Measurements from ENCODE around the gene ISLR.
A peak's percentile ranks its signal among the peaks of the same experiment; 100 is the strongest.

The ISLR gene, protein sequence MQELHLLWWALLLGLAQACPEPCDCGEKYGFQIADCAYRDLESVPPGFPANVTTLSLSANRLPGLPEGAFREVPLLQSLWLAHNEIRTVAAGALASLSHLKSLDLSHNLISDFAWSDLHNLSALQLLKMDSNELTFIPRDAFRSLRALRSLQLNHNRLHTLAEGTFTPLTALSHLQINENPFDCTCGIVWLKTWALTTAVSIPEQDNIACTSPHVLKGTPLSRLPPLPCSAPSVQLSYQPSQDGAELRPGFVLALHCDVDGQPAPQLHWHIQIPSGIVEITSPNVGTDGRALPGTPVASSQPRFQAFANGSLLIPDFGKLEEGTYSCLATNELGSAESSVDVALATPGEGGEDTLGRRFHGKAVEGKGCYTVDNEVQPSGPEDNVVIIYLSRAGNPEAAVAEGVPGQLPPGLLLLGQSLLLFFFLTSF

DNA sequence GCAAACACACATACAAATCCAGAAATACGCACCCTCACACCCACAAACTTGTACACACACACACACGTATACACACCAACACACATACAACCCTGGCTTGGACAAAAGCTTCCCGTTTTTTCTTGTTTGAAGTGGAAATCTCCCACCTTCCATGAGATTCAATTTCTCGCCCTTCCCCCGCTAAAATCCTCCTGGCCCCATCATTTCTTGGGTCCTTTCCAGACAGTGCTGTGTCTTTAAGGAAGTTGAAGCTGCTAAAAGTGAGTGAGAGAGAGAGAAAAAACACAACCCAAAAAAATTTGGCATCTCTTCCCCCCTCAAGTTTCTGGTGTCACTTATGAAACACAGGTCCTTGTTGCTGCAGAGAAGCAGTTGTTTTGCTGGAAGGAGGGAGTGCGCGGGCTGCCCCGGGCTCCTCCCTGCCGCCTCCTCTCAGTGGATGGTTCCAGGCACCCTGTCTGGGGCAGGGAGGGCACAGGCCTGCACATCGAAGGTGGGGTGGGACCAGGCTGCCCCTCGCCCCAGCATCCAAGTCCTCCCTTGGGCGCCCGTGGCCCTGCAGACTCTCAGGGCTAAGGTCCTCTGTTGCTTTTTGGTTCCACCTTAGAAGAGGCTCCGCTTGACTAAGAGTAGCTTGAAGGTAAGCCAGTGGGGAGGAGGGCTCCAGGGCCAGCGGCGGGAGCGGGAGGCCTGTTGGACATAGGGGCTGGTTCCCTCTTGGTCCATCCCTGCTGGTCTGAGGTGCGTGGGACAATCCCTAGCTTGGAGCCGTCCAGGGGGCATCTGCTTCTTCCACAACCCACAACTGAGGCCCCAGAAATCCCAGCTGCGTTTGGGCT is at the start of gene ISLR:
TSS of gene ISLR (plus strand) at position 331 of the 839 bp plus-strand sequence. CDS start 1,149 bp downstream, outside the sequence.
- TF ChIP-seq POLR2A (IDR thresholded peaks at IDR 0.05; ENCODE audit: low read length) (no peak), GATA1 (IDR thresholded peaks at IDR 0.05; ENCODE audit: low read depth, low read length) (no peak)
- no peak for DNase-seq

DNA sequence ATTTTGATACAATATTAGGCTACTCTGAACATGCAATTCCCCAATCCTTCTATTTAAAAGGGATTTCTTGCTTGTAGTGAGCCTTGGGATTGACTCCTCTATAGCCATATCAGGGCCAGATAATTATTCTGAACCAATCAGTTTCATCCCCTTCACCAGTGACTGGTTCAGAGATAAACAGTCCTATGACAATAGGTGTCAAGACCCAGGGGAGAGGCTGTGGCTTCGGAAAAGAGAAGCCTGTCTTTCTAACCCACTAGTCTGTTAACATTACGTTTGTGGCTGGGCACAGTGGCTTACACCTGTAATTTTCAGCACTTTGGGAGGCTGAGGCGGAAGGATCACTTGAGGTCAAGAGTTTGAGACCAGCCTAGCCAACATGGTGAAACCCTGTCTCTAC is 49.3 kb upstream of the ISLR start:
- DNase-seq = no peak
- TF ChIP-seq GATA1 (IDR thresholded peaks at IDR 0.05; ENCODE audit: low read depth, low read length) (no peak), POLR2A (IDR thresholded peaks at IDR 0.05; ENCODE audit: low read length) (no peak)

DNA sequence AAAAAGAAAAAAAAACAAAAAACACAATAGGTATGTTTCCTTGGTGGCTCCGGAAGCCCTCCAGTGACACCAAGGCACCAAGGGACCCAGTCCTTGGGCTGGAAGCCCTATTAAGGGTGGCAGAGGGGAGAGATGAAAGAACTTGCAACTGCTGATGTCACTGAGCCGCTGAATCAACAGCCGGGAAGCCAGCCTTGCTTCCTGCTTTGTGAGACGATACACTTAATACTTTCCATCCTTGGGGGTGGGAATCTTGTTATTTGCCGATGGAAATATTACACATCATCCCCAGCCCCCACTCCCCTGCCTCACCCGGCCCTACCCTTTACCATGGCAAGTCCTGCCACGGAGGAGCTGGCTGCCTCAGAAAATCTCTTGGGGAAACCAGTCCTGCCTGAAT is 48.8 kb upstream of the ISLR start:
- no peak for DNase-seq
- TF ChIP-seq GATA1 (IDR thresholded peaks at IDR 0.05; ENCODE audit: low read depth, low read length) (no peak), POLR2A (IDR thresholded peaks at IDR 0.05; ENCODE audit: low read length) (no peak)

DNA sequence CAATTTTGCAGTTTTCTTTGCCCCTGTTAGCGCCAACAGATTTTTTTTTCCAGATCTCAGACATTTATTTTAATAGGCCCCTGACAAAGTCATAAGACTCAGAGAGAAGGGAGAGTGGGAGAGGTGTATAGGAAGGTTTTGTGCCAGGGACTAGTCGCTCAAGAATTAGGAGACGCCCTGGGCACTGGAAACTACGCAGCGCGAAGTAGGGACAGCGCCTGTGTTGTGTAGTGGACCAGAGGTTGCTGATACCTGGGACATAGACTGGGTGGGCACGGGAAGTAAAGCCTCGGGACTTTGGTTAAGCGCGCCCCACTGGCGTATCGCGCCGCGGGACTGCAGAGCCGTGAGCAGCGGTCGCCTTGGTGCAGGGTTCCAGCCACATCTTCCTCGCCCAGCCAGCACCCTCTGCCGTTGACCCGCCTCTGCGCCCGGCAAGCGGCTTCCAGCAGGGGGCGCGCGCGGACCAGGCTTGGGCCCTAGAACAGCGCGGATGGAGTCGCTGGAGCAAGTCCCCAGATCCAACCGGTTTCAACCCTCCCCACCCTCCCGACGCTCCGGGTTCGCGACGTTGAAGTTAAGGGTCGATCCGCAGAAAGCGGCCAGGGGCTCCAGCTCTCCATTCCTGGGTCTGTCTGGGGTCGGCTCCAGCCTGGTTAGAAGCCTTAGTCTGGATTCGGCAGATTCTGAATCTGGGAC is 46.1 kb upstream of the ISLR start:
- no peak for TF ChIP-seq POLR2A (IDR thresholded peaks at IDR 0.05; ENCODE audit: low read length)
- no peak for TF ChIP-seq GATA1 (IDR thresholded peaks at IDR 0.05; ENCODE audit: low read depth, low read length)
- DNase-seq = peak; percentile 80 to 87

DNA sequence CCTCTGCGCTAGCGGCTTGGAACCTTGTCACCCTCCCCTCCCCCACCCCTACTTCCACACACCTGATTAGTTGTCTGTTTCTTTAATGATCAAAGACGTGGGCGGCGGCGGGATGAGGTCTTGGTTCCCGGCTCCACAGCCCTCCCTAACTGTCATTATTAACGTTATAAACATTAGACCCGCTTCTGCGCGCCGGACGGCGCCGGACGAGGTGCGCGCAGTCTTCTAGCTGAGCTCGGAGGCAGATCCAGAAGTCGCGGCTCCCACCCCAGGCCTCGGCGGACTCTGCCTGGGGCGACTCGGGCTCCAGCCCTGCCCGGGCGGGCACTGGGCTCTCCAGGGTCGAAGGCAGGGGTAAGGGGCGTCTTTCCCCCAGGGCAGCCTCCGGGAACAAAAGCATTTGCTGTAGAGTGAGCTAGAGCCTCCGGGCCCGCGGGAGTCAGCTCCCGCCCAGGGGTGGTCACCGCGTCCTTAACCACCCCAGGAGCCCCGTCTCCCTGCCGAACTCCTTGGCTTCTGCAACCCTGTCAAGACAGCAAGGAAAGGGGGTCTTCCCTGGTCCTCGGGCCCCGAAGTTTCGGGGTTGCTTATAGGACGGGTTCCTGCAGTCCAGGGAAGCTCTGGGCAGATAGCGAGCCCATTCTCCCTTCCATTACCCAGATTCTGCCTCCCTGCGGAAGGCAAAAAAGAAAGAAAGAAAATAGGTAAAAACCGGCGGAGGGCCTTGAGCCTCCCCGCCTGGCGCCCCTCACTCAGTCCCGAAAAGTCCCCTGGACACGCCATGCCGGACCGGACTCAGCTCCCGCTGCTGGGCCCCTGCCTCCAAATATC is 45.3 kb upstream of the ISLR start:
- TF ChIP-seq GATA1 (IDR thresholded peaks at IDR 0.05; ENCODE audit: low read depth, low read length) (no peak), POLR2A (IDR thresholded peaks at IDR 0.05; ENCODE audit: low read length) (no peak)
- DNase-seq = no peak

DNA sequence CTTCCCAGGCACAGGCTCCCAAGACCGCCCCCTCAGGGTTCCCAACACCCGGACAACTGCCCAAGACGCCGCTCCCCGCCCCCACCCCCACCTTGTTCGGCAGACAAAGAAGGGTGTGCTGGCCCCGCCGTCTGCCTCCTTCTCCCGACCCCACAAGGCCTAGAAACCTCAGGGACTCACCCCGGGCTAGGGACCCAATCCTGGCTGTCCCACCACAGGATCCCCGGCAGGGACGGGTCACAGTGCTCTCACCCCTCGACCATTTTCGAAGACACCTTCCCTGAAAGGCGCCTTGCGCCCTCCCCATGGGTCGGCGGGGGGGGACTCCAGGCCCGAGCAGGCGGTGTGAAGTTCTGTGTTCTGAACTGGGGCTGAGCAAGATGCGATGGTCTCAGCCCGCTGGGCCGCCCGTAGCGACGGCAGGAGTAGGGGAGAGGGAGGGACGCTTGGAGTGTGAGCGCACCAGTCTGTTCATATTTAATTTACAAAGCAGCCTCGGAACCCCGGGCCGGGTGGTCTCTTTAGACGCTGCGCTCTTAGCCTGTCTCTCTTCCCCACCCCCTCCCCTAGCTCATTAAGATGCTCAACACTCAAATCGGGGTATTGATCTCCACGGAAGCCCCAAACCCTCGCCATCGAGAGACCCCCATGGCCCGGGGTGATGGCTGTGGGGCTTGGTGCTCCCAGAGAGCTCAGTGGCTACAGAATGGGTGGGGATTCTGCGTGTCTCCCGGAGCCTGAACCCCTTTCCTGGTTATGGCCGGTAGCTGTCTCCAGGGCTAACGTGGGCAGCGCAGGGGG is 44.5 kb upstream of the ISLR start:
- no peak for DNase-seq
- TF ChIP-seq POLR2A (IDR thresholded peaks at IDR 0.05; ENCODE audit: low read length) (no peak), GATA1 (IDR thresholded peaks at IDR 0.05; ENCODE audit: low read depth, low read length) (no peak)

DNA sequence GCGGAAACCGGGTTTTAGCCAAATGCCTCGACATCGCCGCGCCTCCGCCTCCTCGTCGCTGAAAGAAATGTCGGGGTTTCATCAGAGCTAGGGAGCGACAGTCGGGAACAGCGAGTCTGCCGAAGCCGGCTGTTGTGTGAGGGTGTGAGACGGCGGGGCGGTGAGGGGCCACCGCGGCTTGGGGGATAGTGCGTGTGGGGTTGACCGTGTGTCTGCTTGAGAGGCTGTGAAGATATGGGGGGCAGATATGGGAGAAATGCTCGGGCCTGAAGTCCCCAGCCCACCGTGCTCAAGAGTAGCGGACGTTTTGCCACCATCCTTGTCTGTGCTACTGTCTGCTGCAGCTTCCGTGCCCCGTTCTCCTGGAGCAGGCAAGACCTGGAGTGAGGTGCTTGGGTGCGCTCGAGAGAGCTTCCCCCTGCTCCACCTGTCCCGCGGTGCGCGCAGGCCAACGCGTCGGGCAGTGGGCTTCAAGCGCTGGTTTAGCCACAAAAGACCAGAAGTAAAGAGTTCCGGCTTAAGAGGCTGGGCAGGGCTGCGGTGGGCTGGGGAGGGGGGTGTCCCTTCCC is 43.8 kb upstream of the ISLR start:
- TF ChIP-seq GATA1 (IDR thresholded peaks at IDR 0.05; ENCODE audit: low read depth, low read length) = no peak
- no peak for TF ChIP-seq POLR2A (IDR thresholded peaks at IDR 0.05; ENCODE audit: low read length)
- DNase-seq = no peak

DNA sequence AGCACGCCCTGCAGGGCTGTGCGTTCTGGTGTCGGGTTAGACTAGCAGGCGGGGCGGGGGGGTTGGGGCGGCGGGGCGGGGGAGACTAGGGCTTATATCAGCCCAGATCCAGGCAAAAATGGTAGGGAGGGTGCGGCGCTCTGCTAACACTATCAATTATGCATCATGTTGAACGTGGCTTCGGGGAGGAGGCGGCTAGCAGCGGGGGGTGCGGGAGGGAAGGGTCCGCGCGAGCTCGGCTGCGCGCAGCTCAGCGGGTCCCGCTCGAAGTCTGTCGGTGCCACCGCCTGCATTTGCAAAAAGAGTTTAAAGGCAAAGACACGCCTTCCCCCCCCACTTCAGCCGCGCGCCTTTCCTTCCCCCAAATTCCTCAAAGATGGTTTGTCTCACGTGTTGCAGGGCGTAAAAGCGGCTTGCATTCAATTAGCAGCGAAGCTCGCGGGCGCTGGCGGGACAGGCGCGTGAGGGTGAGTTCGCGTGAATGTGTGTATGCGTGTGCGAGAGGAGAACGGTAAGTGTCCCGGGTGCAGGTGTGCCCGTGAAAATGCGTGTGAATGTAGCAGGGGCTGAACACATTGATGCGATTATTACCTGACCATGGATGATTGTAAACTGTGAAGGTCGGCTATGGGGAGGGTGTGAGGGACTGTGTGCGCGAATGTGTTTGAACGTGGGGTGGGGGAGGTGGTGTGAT is 43.2 kb upstream of the ISLR start, which contains the start of gene ISLR2:
TSS of gene ISLR2 (plus strand) at position 432 of the 694 bp plus-strand sequence. CDS start 2,169 bp downstream, outside the sequence.
- no peak for DNase-seq
- TF ChIP-seq GATA1 (IDR thresholded peaks at IDR 0.05; ENCODE audit: low read depth, low read length) = no peak
- no peak for TF ChIP-seq POLR2A (IDR thresholded peaks at IDR 0.05; ENCODE audit: low read length)

DNA sequence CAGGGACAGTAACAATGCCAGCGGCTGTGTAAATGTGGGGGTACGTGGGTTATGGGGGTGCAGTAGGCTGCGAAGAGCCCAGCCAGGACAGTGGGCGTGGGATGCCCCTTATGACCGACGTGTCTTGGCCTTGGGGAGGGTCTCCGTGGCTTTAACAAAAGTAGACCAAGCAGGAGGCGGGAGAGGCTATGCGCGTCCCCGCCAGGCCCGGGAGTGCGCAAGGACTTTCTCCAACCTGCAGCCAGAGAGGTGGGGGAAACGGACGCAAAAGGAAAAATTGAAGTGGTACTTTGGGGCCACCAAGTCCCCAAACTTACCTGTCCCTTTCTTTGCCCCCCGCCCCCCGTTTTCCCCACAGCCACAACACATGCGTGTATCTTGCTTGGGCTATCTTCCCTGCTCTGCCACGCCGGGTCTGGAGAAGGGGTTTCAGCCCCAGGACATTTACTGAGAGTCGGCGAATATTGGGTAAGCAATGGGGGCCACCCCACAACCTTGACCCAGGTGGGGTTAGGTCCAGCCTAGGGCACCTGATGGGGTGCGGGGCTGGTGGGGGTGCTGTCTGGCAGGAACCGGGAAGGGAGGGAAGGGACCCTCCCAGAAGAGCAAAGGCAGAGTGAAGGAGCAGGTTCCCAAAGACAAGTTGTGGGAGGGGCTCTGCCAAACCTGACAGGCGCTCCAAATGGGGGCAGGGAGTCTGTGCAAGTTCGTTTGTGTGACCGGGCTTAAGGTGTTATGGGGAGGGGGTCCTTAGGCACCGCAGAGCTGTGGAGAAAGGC is 42.5 kb upstream of the ISLR start:
- TF ChIP-seq GATA1 (IDR thresholded peaks at IDR 0.05; ENCODE audit: low read depth, low read length) (no peak), POLR2A (IDR thresholded peaks at IDR 0.05; ENCODE audit: low read length) (no peak)
- no peak for DNase-seq

DNA sequence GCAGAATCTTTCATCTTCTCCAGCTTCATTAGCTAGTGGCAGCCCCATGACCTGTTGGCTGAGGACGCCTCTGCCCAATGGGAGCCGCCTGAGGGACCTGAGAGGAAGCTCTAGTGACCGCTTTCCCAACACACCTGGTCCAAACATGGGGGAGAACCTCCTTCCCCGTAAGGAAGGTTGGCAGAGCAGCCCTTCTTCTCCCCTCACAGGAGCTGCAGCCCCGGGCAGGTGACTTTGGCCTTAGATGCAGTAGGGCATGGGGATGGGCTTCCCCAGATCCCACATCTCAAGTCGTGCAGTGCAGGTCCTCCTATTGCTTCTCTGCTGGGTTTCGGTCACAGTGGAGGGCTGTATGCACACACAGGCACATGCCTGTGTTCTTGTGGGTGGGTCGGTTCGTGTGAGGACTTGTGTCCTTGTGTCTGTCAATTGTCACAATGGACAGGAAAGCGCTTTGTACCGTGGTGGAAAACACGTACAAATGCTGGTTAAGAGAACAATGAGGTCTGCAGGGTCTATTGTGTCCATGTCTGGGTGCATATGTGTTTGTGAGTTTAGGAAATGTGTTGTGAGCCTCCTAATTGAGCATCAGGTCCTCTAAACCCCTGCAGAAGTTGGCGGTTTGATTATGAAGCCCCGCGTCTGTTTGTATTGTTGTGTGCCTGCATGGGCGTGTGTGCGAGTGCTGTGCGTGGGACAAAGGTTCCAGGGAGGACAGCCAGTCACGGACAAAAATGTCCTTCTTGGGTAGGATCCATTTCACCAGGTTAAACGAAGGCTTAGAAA is 41.7 kb upstream of the ISLR start:
- DNase-seq = peak in 1 of 2 experiments; percentile 8
- TF ChIP-seq POLR2A (IDR thresholded peaks at IDR 0.05; ENCODE audit: low read length) = no peak
- TF ChIP-seq GATA1 (IDR thresholded peaks at IDR 0.05; ENCODE audit: low read depth, low read length) = no peak
